GM19239 (cell line): ENCODE measurements around the gene PGM2L1.
A peak's percentile ranks its signal among the peaks of the same experiment; 100 is the strongest.
"Not testable (repeated sequence)": the region's sequence is repeated elsewhere in the genome, so short reads cannot be mapped to it uniquely, and the experiment has no call there.

Experiments
- DNase-seq: peaks from one replicate; pipeline ENCODE4 v3.0.0; 2011; ENCODE audit warnings: low spot score; ENCODE audit not compliant: insufficient read length
- FAIRE-seq: peaks from 2 replicates; lab custom pipeline; 2011; peaks lifted over from hg19 to GRCh38; lab: Jason Lieb, UNC

PGM2L1 gene

GRCh38 chr11:74345420-74345819 is 52.8 kb downstream of the PGM2L1 start:
- FAIRE-seq (no peak), DNase-seq (no peak)

- DNase-seq (no peak), FAIRE-seq (no peak)
These were observed 56.3 kb downstream of the PGM2L1 start for GRCh38 chr11:74341921-74342320.

- DNase-seq = no peak
- FAIRE-seq = no peak
These were observed 58.6 kb downstream of the PGM2L1 start for GRCh38 chr11:74339619-74340018.

GRCh38 chr11:74338963-74339362 is 59.3 kb downstream of the PGM2L1 start:
- FAIRE-seq (no peak), DNase-seq (no peak)

DNA sequence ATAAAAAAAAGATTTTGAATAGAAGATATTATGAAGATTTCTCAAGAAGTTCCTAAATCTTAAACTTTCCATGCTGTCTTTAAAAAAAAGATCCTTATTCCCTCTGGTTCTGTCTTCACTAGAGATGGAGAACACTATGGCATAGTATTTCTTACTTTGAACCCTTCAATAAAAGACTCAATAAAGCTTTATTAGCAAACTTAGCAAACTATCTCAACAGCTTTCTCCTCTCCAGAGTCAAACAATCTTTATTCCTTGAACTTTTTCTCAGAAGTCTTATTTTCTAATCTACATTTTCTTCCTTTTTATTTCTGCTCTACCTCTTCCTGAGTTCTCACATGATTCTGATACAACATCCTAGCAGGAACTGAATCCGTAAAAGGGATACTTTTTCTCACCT is 65.0 kb downstream of the PGM2L1 start:
- FAIRE-seq (no peak), DNase-seq (no peak)

DNA sequence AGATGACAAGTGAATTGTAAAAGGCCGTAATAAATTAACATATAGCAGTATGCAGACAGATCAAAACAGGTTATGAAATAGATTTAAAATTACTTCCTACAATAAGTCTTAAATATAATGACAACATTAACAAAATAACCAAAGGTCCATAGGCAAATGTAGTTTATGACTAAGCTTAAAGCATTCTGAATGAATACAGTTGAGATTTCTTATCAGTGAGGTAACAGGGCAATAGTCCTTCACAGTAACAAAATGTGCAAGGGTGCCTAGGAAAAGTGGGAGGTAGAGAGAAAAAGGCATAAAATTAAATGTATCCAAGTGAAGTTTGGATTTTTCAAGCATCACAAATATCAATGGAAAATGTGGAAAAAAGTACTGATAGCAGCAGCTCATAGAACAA is 65.9 kb downstream of the PGM2L1 start:
- FAIRE-seq (no peak), DNase-seq (no peak)

GRCh38 chr11:74331000-74331399 is 67.2 kb downstream of the PGM2L1 start:
- DNase-seq, FAIRE-seq: not testable (repeated sequence)

GRCh38 chr11:74330075-74330858 is 68.0 kb downstream of the PGM2L1 start:
- DNase-seq = no peak
- FAIRE-seq = no peak

DNA sequence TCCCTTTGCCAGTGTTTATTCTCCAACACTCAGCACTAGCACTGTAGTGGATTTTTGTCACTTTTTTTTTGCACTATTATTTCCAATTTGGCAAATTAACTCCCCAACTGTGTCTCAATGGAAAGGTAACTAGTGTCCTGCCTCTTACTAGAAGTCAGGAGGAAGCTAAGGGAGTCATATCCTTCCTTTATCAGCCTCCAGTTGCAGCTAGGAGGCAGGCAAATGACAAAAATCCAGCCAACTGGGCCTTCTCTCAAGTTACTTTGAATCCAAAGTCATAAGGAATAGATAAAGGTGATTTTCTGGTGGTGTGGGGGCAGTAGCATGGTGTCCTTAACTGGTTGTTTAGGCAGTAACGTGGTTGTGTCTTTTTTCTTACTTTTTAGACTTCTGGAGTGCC is 71.2 kb downstream of the PGM2L1 start:
- no peak for DNase-seq
- no peak for FAIRE-seq

- no peak for FAIRE-seq
- no peak for DNase-seq
These were observed 71.6 kb downstream of the PGM2L1 start for GRCh38 chr11:74326665-74327064.

GRCh38 chr11:74325649-74326645 is 72.3 kb downstream of the PGM2L1 start:
- DNase-seq = no peak
- no peak for FAIRE-seq

DNA sequence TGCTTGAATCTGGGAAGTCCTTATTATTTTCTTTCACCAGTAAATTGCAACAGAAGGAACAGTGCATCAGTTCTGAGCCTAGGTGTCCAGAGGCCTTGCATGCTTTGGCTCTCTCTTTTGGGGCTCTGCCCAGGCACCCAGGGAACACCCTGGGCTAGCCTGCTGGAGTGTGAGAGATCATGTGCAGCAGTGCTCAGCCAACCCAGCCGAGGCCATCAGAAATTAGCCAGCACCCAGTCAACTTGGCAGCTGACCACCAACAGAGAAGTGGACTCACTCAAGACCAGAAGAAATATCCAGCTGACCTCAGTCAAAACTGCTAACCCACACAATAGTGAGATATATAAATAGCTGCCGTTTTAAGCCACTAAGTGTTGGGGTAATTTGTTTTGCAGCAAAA is 75.6 kb downstream of the PGM2L1 start:
- DNase-seq (no peak), FAIRE-seq (no peak)

GRCh38 chr11:74321487-74322188 is 76.6 kb downstream of the PGM2L1 start:
- peak; percentile 52 for FAIRE-seq
- DNase-seq = no peak

DNA sequence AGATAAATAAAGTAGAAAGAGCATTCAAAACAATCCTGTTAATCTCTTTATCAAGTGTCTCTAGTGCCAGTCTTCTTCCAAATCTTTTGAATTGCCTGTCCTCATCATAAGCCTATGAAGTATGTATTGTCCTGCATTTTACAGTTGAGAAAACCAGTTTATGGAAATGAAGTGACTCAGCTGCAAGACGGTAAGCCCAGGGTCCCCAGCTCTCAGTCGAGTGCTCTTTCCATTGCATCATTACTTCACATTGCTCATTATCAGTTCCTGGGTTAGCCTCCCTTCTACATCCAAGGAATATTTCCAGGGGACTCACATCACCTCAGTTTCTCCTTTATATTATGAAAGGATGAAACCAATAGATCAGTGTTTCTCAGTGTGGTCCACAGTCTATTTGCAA is 77.7 kb downstream of the PGM2L1 start:
- no peak for DNase-seq
- FAIRE-seq = no peak

- DNase-seq (no peak), FAIRE-seq (no peak)
These were observed 79.0 kb downstream of the PGM2L1 start for GRCh38 chr11:74319139-74319816.

DNA sequence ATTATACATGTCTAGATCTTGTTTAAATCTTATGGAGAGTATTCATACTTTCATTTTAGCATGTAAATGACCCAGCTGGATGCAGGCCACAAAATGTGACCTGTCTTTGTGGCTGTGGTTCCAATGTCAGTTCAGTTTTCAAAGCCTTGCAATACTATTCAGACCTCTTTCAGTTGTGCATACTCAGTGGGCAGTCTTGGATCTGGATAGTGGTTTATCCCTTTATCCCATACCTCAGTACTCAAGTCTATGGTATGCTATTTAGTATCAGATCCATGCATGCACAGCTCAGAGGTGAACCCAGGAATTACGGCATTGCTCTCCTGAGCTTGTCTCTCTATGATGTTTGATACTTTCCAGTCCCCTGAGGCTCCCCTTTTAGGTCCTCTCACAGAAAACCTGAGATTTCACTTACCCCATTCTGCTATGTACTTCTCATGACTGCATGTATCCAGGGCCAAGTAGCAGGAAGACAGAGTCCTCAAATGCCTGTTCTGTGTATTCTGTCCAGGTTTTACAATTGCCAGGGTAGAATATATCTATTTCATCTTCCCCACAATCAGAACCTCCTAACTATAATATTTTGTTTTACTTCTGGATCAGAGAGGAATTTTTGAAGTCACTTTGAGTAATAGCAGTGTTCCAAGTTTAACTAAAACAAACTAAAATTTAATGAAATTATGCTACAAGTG is 79.8 kb downstream of the PGM2L1 start:
- FAIRE-seq (no peak), DNase-seq (no peak)

DNA sequence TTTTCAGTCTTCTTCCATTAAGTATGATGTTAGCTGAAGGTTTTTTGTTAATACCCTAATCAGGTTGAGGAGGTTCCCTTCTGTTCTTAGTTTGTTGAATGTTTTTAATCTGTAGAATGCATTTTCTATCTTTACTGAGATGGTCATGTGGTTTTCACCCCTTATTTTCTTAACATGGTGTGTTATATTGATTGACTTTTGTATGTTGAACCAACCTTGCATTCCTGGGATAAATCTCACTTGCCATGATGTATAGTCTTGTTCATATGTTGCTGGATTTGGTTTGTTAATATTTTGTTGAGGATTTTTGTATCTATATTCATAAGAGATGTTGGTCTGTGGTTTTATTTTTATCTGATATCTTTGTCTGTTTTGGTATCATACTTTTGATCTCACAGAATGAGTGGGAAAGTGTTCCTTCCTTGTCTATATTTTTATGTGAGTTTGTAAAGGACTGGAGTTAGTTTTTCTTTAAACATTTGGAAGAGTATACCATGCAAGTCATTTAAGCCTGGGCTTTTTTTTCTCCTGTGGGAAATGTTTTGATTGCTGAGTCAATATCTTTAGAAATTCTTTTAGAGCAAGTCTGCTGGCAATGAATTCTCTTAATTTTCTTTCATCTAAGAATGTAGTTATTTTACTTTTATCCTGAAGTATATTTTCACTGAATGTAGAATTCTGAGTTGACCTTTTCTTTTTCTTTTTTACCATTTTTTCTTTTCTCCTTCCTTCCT is 81.3 kb downstream of the PGM2L1 start:
- DNase-seq = no peak

DNA sequence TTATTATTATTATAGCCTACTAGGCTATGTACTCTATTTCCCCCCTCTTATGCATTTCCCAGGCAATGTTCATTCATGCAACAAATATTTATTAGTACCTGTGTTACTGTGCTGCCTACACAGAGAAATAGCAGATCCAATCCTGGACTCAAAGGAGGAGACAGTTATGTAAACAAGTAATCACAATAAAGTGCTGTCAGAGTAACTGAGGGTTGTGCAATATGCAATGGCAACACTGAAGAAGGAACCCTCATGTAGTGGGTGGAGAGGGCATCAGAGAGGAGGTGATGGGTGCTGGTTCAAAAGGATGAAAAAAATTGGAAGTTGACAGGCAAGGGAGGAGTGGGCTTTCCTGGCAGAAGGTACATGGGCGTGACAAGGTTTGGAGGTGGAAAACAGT is 85.9 kb downstream of the PGM2L1 start:
- no peak for DNase-seq
- FAIRE-seq = no peak

More for the DNA sequence above, 81.3 kb downstream of the PGM2L1 start:
- no peak for FAIRE-seq
